Gastrocnemius medialis (tissue), 4 donors: Measurements from ENCODE around the gene INSIG1. TPM values are rescaled to one million over a fixed set of nuclear protein-coding genes. Genes with fewer than 3 reads are reported as not detected.

Experiments
- ATAC-seq, 2 donors: fragments of 150-250 bp; one replicate each; pipeline ENCODE4 v1.9.1; 2016
- DNase-seq, 2 donors: peaks; one replicate each; pipeline ENCODE4 v3.0.0-alpha.2; 2019
- H3K27ac ChIP-seq, 4 donors: fragments of 200-600 bp; sonication (generic); 1 replicate in 1 of 4; 2 replicates in 3 of 4; pipeline ENCODE4 v1.5.1; 2016 to 2018; ENCODE audit warnings: mild to moderate bottlenecking in 2 of 4, moderate library complexity in 1 of 4
- H3K27me3 ChIP-seq, 3 donors: fragments of 200-600 bp; sonication (generic) in 2 of 3; 1 replicate in 1 of 3; 2 replicates in 2 of 3; pipeline versions ENCODE4 v1.5.1 to v1.6.0; 2016 to 2019; ENCODE audit warnings: mild to moderate bottlenecking in 1 of 3, moderate library complexity in 1 of 3
- H3K36me3 ChIP-seq, 2 donors: fragments of 200-600 bp; sonication (generic) in 1 of 2; one replicate each; pipeline ENCODE4 v1.5.1; 2017 to 2018
- H3K4me1 ChIP-seq, 2 donors: fragments of 200-600 bp; sonication (generic) in 1 of 2; one replicate each; pipeline ENCODE4 v1.5.1; 2016 to 2017; ENCODE audit warnings: mild to moderate bottlenecking in 2 of 2
- H3K4me3 ChIP-seq, 4 donors: fragments of 200-600 bp; sonication (generic) in 3 of 4; 1 replicate in 1 of 4; 2 replicates in 3 of 4; pipeline ENCODE4 v1.5.1; 2016 to 2019; ENCODE audit warnings: mild to moderate bottlenecking in 2 of 4
- H3K9me3 ChIP-seq, 3 donors: fragments of 200-600 bp; sonication (generic) in 2 of 3; 1 replicate in 1 of 3; 2 replicates in 2 of 3; pipeline ENCODE4 v1.5.1; 2016 to 2019
- POLR2A ChIP-seq, 2 donors: fragments of 450-650 bp; IDR thresholded peaks; one replicate each; pipeline ENCODE4 v1.6.1; 2017; ENCODE audit warnings: antibody characterized with exemption in 2 of 2, mild to moderate bottlenecking in 2 of 2, moderate library complexity in 2 of 2
- in situ Hi-C, 4 donors: fragments of 200-750 bp; cut with MboI; loops; one replicate each; pipeline versions ENCODE4 v1.15.0 to v1.8.0; 2017; ENCODE audit warnings: low sequenced_read_pairs in 4 of 4
- intact Hi-C: fragments of 100-400 bp; cut with DNase I; formaldehyde crosslinking; loops from one replicate; pipeline ENCODE4 v1.15.1; 2023; ENCODE audit warnings: low total_unique reads
- total RNA-seq, 4 donors: library from RNA; depleted of rRNA; stranded (reverse); fragments of >200 nt; gene quantifications; one replicate each; pipeline versions ENCODE4 v1.1.0 to v1.2.3, GENCODE V29; 2016
- TF ChIP-seq, protein P1 (sequence below), 5 experiments: fragments of 450-650 bp in 3 of 5; fragments of 200-600 bp in 2 of 5; sonication (generic) in 2 of 5; IDR thresholded peaks in 4 of 5; conservative IDR thresholded peaks in 1 of 5; 1 replicate in 4 of 5; 2 replicates in 1 of 5; pipeline ENCODE4 v1.5.1; 2016 to 2019; ENCODE audit warnings: antibody characterized with exemption in 5 of 5, mild to moderate bottlenecking in 3 of 5, moderate library complexity in 3 of 5

Gene INSIG1
- total RNA-seq, 4 donors from 2014 or later: 11.1 to 15.9 (median 14.0) TPM

DNA sequence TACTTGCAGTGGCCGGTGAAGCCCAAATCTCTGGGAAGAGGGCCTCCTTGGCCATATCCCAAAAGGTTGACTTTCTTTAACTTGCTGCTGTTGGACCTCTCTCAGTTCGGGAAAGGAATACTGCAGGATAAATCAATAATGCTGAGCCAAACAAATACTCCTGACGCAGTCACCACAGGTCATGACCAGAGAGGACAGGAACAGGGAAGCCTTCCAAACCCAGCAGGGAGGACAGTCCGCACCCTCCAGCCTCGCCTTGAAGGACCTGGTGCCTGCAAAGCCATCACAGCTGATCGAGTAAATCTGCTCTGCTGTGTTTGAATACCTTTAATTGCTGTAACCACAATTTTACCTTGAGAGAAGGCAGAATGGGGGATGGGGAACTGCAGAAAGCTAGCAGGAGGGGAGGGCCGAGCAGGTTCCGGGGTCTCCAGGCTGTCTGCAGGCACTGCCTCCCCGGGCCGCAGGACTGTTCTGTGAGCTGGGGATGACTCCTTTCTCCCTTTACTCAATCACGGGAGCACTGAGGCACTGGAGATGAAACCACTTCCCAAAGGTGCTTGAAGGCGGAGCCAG lies 20.8 kb upstream of the INSIG1 start:
- no peak overlapping the region for H3K27ac ChIP-seq
- no peak for ATAC-seq
- in situ Hi-C loops: no loop called here

DNA sequence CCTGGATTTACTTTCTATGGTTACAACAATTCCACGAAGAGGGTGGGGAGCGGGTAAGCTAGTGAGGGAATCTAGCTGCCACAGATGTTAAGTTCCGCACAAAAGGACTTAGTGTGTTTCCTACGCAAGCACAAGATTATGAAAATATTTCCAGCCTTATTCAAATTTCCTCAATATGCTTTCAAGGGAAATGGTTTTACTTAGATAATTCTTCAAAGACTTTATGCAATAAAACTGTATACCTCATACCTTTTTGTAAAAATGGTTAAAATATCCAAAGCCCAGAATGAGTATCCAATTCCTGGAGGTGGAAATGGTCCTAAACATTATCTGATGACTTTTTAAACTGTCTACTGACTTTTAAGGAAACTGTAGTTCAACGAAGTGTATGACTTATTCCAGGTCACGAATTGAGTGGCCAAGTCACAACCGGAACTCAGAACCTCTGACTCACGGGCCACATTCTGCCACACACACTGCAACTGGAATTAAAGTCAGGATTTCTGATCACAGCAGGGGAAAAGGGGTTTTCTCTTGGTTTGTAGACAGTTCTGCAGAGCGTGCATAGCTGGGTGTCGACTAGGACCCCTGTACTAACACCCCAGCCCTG lies 20.2 kb upstream of the INSIG1 start:
- intact Hi-C loops: no loop called here
- no peak for ATAC-seq

More for the DNA sequence above, 20.8 kb upstream of the INSIG1 start:
- no peak for TF ChIP-seq POLR2A (IDR thresholded peaks at IDR 0.05)
- TF ChIP-seq, protein P1, sequence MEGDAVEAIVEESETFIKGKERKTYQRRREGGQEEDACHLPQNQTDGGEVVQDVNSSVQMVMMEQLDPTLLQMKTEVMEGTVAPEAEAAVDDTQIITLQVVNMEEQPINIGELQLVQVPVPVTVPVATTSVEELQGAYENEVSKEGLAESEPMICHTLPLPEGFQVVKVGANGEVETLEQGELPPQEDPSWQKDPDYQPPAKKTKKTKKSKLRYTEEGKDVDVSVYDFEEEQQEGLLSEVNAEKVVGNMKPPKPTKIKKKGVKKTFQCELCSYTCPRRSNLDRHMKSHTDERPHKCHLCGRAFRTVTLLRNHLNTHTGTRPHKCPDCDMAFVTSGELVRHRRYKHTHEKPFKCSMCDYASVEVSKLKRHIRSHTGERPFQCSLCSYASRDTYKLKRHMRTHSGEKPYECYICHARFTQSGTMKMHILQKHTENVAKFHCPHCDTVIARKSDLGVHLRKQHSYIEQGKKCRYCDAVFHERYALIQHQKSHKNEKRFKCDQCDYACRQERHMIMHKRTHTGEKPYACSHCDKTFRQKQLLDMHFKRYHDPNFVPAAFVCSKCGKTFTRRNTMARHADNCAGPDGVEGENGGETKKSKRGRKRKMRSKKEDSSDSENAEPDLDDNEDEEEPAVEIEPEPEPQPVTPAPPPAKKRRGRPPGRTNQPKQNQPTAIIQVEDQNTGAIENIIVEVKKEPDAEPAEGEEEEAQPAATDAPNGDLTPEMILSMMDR (IDR thresholded peaks at IDR 0.05 in 4 of 5, conservative IDR thresholded peaks at IDR 0.05 in 1 of 5): no peak
- DNase-seq: no peak
- intact Hi-C loops: no loop called here
- Histone ChIP-seq H3K36me3 (no peaks in the 10 kb centered on the region), H3K4me3 (no peak overlapping the region), H3K9me3 (no peaks in the 10 kb centered on the region), H3K27me3 (peaks cover 0 to 2% (median 0%) of the 10 kb centered on the region in 3 donors), H3K4me1 (no peaks in the 10 kb centered on the region)

DNA sequence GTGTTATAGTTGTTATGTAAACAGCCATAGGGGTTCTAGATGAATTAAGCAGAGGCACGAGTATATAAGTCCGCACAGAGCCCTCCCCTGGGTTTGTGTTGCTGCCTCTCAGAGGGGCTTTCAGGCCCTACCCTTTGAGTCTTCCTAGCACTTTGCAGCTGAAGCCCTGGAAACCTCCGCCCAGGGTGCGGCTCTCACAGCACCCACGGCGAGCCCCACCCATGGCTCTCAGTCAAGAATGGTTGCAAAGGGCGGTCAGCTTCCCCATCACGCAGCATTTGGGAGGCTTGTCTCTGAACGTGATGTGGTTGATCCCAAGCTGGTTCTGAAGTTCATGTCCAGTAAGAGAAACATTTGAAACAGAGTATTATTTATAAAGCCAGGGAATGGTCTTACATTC lies 18.8 kb upstream of the INSIG1 start:
- DNase-seq: no peak
- no peak overlapping the region for H3K4me3 ChIP-seq
- H3K27ac ChIP-seq: no peak overlapping the region
- no peaks in the 10 kb centered on the region for H3K9me3 ChIP-seq
- H3K36me3 ChIP-seq: no peaks in the 10 kb centered on the region
- no peak for TF ChIP-seq POLR2A (IDR thresholded peaks at IDR 0.05)
- TF ChIP-seq, protein P1 (IDR thresholded peaks at IDR 0.05 in 4 of 5, conservative IDR thresholded peaks at IDR 0.05 in 1 of 5): no peak
- H3K4me1 ChIP-seq: no peaks in the 10 kb centered on the region
- in situ Hi-C loops (no loop called here), intact Hi-C loops (no loop called here)
- ATAC-seq: no peak
- peaks cover 0 to 2% (median 0%) of the 10 kb centered on the region in 3 donors for H3K27me3 ChIP-seq

More for the DNA sequence above, 20.2 kb upstream of the INSIG1 start:
- no peaks in the 10 kb centered on the region for H3K9me3 ChIP-seq
- H3K27ac ChIP-seq: no peak overlapping the region
- H3K36me3 ChIP-seq: no peaks in the 10 kb centered on the region
- no peaks in the 10 kb centered on the region for H3K4me1 ChIP-seq
- peaks cover 0 to 2% (median 0%) of the 10 kb centered on the region in 3 donors for H3K27me3 ChIP-seq
- DNase-seq: no peak
- in situ Hi-C loops: no loop called here
- H3K4me3 ChIP-seq: no peak overlapping the region
- no peak for TF ChIP-seq POLR2A (IDR thresholded peaks at IDR 0.05)
- TF ChIP-seq, protein P1 (IDR thresholded peaks at IDR 0.05 in 4 of 5, conservative IDR thresholded peaks at IDR 0.05 in 1 of 5): no peak

DNA sequence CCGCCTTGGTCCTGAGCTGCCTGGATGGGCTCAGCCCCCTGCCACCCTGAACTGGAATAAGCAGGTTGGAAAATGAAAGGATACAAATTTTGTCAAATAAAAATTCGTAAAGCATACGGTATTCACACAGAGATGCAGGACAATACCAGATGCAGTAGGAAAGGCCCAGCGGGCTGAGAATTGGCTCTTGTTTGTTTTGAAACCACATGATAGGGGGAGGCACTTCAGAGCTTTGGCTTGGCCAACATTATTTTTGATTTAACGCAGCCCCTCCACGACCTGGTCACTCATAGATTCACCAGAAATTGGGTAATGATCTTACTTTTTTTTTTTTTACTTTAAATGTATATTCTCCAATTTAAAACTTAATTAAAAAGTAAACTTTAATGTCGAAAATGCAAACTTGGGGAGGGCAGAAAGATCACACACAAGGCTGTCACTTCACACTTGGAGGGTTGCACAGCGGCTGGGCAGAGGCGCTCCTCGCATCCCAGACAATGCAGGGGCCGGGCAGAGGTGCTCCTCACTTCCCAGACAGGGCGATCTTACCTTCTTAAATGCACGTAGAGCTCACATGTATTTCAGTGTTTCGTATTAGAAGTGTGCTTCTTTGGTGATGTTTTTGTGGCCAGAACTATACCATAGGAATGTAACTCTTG lies 17.8 kb upstream of the INSIG1 start:
- intact Hi-C loops (no loop called here), in situ Hi-C loops (no loop called here)
- Histone ChIP-seq H3K4me1 (peaks cover 0 to 6% of the 10 kb centered on the region in 2 donors), H3K27ac (no peak overlapping the region), H3K4me3 (no peak overlapping the region), H3K9me3 (no peaks in the 10 kb centered on the region), H3K36me3 (no peaks in the 10 kb centered on the region), H3K27me3 (peaks cover 0 to 2% (median 0%) of the 10 kb centered on the region in 3 donors)
- TF ChIP-seq, protein P1 (IDR thresholded peaks at IDR 0.05 in 4 of 5, conservative IDR thresholded peaks at IDR 0.05 in 1 of 5): no peak
- TF ChIP-seq POLR2A (IDR thresholded peaks at IDR 0.05): no peak
- DNase-seq: no peak
- no peak for ATAC-seq
